SJSA1 (cell line): ENCODE measurements around the gene MPP1. TPM values are rescaled to one million over a fixed set of nuclear protein-coding genes. Genes with fewer than 3 reads are reported as not detected.

Source experiments
- DNase-seq, 2 experiments: peaks; one replicate each; pipeline ENCODE4 v3.0.0-alpha.2; 2015 to 2020; ENCODE audit warnings: low spot score in 2 of 2, low read depth in 1 of 2
- H3K27ac ChIP-seq: fragments of 250-450 bp; sonication (Bioruptor Pico); 2 replicates; pipeline ENCODE4 v1.5.1; 2020; ENCODE audit warnings: mild to moderate bottlenecking, moderate library complexity
- H3K27me3 ChIP-seq: fragments of 250-450 bp; sonication (Bioruptor Pico); replicated peaks from 2 replicates; pipeline ENCODE4 v1.5.1; 2020; ENCODE audit warnings: mild to moderate bottlenecking, moderate library complexity
- H3K36me3 ChIP-seq: fragments of 250-450 bp; sonication (Bioruptor Pico); 2 replicates; pipeline ENCODE4 v1.5.1; 2020; ENCODE audit warnings: mild to moderate bottlenecking
- H3K4me1 ChIP-seq: fragments of 250-450 bp; sonication (Bioruptor Pico); replicated peaks from 2 replicates; pipeline ENCODE4 v1.6.1; 2021; ENCODE audit warnings: mild to moderate bottlenecking
- H3K4me3 ChIP-seq: fragments of 250-450 bp; sonication (Bioruptor Pico); 2 replicates; pipeline ENCODE4 v1.5.1; 2020; ENCODE audit warnings: mild to moderate bottlenecking
- H3K9me3 ChIP-seq: fragments of 250-450 bp; sonication (Bioruptor Pico); replicated peaks from 2 replicates; pipeline ENCODE4 v1.5.1; 2020; ENCODE audit warnings: mild to moderate bottlenecking
- total RNA-seq: library from RNA; depleted of rRNA; stranded (reverse); fragments of >200 nt; shearing (Covaris generic); gene quantifications from 2 replicates; pipeline ENCODE4 v1.2.3, GENCODE V29; 2014

The MPP1 gene
- total RNA-seq, 1 experiment from 2014 or later, result 40.1 TPM

DNA sequence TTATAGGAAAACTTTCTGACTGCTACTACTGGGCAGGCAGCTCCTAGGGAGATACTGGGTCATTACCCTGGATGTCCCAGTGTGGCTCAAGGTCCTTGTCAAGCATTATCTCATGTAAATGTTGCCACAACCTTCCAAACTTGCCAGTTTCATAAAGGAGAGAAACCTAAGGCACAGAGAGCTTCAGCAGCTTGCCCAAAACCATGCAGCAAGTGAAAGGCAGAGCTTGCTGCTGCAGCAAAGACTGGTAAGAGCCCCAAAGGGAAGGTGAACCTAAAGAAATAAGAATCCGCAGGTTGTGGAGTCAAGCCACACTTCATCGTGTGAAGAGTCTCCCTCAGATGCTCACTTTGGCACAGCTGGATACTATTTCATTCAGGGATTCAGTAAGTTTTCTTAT is 2.3 kb downstream of the MPP1 start:
- Histone ChIP-seq H3K9me3 (no peaks in the 10 kb centered on the region), H3K4me1 (peaks cover 32% of the 10 kb centered on the region), H3K27ac (no peak overlapping the region), H3K36me3 (no peaks in the 10 kb centered on the region), H3K4me3 (no peak overlapping the region), H3K27me3 (no peaks in the 10 kb centered on the region)
- no peak for DNase-seq

GRCh38 chrX:154800478-154801210 is 4.6 kb downstream of the MPP1 start:
- H3K4me3 ChIP-seq, result no peak overlapping the region
- no peaks in the 10 kb centered on the region for H3K9me3 ChIP-seq
- peaks cover 42% of the 10 kb centered on the region for H3K4me1 ChIP-seq
- H3K27me3 ChIP-seq, result no peaks in the 10 kb centered on the region
- no peak for DNase-seq
- no peak overlapping the region for H3K27ac ChIP-seq
- H3K36me3 ChIP-seq, result no peaks in the 10 kb centered on the region

DNA sequence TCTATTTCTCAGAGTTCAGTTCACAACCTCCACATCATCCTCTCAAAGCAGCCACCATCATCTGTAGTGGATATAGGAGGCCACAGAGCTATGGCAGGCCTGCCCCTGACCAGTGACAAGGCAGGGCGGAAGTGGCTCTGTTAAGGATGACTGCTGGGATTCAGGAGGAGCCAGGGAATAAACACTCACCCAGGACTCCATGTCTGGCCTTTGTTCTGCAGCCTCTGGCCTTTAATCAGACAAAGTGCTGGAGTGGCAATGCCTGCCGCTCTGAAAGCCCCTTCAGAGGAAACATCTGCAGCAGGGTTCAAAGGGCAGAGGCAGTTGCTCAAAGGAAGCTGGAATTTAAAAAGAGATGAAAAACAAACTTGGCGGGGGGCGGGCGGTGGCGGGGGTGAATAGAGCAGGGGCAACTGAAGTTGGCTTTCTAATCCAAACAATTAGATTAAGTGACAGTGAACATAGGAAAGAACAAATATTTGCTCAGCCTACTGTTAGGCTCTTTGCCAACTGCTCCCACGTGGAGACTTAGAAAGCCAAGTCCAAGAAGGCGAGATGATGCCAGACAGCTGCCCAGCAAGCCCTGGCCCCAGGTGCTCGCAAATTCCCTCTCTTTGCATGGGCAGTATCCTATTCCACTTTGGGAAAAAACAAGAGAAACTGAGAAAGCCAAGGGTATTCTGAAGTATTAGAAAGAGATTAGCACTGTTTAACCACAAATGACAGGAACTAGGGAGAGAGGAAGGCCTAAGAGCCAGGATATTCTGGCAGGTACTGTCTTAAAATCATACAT is 5.5 kb downstream of the MPP1 start:
- H3K27ac ChIP-seq, result peak overlapping the region; percentile 91
- peak in 1 of 2 experiments; percentile 57 for DNase-seq
- H3K9me3 ChIP-seq, result no peaks in the 10 kb centered on the region
- no peaks in the 10 kb centered on the region for H3K27me3 ChIP-seq
- peaks cover 42% of the 10 kb centered on the region for H3K4me1 ChIP-seq
- no peak overlapping the region for H3K4me3 ChIP-seq
- H3K36me3 ChIP-seq, result no peaks in the 10 kb centered on the region

DNA sequence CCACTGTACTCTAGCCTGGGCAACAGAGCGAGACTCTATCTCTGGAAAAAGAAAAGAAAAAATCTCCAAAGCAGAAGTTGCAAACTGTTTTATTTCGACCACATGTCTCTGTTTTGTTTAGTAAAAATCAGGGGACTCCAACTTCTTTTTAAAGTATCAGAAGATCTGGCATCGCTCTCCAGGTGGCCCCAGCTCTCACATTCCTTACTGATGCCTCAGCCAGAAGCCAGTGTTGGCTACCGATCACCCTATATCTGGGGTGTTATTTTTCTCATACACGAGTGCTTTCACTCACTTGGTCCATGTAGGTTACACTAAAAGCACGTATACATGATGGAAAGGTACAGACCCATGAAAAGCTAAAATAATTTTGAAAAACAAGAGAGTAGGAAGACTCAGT is 8.3 kb downstream of the MPP1 start:
- Histone ChIP-seq H3K27me3 (no peaks in the 10 kb centered on the region), H3K9me3 (no peaks in the 10 kb centered on the region), H3K4me3 (no peak overlapping the region), H3K36me3 (no peaks in the 10 kb centered on the region), H3K27ac (0 out of 2 replicates have a peak overlapping the region, but pooled peaks have one; percentile 11), H3K4me1 (peaks cover 37% of the 10 kb centered on the region)
- DNase-seq, result peak in 1 of 2 experiments; percentile 23

GRCh38 chrX:154795016-154795415 is 10.3 kb downstream of the MPP1 start:
- H3K9me3 ChIP-seq, result no peaks in the 10 kb centered on the region
- DNase-seq, result no peak
- no peak overlapping the region for H3K4me3 ChIP-seq
- H3K36me3 ChIP-seq, result no peaks in the 10 kb centered on the region
- H3K27me3 ChIP-seq, result no peaks in the 10 kb centered on the region
- no peak overlapping the region for H3K27ac ChIP-seq
- H3K4me1 ChIP-seq, result peaks cover 31% of the 10 kb centered on the region

DNA sequence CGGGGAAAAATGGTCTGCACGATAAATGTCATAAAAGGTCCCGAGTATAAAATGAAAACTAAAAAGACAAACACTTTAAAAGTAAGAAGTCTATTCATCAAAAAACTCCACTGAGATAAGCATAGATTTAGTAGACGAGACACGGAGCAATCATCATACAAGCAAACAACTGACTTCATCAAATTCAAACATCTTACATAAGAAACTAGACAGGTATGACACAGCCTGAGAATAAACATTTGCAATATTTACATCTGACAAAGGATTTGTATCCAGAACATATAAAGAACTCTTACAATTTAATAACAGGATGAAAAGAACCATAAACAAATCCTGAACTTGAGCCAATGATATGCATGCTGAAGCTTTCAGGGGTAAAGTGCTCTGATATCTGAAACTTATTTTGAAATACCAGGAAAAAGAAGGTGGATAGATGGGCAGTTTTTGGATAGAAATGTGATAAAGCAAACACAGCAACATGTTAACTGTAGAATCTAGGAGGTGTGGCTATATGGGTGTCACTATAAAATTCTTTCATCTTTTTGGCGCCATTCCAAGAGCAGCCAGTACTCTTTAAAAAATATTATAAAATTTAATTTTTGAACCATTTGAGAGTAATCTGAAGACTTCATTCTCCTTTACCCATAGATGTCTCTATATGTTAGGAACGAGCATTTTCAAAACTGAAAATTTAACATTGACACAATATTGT is 12.0 kb downstream of the MPP1 start:
- H3K9me3 ChIP-seq, result no peaks in the 10 kb centered on the region
- H3K4me1 ChIP-seq, result peaks cover 14% of the 10 kb centered on the region
- H3K27me3 ChIP-seq, result no peaks in the 10 kb centered on the region
- no peak overlapping the region for H3K27ac ChIP-seq
- H3K4me3 ChIP-seq, result no peak overlapping the region
- no peaks in the 10 kb centered on the region; the same call in 1 of the 2 replicates for H3K36me3 ChIP-seq
- no peak for DNase-seq

DNA sequence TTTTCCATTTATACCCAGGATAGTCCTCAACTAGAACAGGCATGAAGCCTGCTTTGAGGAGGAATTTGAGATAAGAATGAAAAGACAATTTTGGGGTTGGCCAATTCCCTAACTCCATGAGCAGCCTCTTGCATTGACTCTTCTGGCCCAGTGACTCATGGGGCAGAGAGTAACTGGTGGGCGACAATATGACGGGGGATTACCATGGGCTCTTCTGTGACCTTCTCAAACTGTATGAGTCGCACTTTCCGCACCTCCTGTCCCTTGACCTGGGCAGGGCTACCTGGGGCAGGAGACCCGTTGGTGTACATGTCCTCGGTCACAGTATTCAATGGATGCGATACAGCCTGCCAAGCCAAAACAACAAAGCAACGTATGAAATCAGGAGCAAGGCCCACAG is 13.3 kb downstream of the MPP1 start:
- Histone ChIP-seq H3K27me3 (no peaks in the 10 kb centered on the region), H3K27ac (no peak overlapping the region), H3K36me3 (no peaks in the 10 kb centered on the region; the same call in 1 of the 2 replicates), H3K9me3 (no peaks in the 10 kb centered on the region), H3K4me3 (no peak overlapping the region), H3K4me1 (peaks cover 6% of the 10 kb centered on the region)
- DNase-seq, result no peak

DNA sequence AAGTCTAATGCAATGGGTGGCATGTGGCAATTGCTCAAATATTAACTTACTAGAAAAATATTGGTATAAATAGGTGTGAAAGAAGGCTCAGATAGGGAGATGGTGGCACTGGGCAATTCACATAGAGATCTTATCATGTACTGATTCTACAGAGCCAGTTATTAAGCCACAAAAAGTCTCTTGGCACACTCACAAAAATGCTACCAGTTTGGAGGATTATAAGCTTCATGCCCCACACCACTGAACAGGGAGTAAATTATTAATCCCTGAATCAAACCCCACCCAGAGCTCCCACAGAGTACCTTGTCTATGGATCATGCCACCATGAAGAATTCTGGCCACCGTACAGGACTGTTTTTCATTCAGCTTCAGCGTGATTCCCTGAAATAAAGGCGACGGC is 13.8 kb downstream of the MPP1 start:
- no peak overlapping the region for H3K27ac ChIP-seq
- H3K27me3 ChIP-seq, result no peaks in the 10 kb centered on the region
- DNase-seq, result no peak
- no peaks in the 10 kb centered on the region for H3K9me3 ChIP-seq
- no peak overlapping the region for H3K4me3 ChIP-seq
- H3K36me3 ChIP-seq, result no peaks in the 10 kb centered on the region; the same call in 1 of the 2 replicates
- H3K4me1 ChIP-seq, result peaks cover 1% of the 10 kb centered on the region

DNA sequence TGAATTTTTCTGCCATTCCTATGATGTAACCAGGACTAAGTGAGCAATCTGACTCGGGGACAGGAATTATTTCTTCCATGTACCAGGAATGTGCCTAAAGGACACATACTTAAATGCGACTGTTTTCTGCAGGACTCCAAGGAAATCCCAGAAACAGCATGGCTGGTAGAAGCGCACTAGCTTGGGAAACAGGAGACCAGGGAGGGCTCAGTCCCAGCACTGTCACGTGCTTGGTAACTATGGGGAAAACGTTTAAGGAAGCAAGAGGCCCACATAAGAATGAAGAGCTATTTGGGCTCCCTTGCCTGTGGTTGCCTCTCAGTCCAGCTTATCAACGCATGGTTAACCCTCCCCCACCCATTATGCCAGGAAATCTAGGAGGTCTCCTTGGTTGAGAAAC is 19.6 kb downstream of the MPP1 start:
- H3K9me3 ChIP-seq, result no peaks in the 10 kb centered on the region
- DNase-seq, result no peak

DNA sequence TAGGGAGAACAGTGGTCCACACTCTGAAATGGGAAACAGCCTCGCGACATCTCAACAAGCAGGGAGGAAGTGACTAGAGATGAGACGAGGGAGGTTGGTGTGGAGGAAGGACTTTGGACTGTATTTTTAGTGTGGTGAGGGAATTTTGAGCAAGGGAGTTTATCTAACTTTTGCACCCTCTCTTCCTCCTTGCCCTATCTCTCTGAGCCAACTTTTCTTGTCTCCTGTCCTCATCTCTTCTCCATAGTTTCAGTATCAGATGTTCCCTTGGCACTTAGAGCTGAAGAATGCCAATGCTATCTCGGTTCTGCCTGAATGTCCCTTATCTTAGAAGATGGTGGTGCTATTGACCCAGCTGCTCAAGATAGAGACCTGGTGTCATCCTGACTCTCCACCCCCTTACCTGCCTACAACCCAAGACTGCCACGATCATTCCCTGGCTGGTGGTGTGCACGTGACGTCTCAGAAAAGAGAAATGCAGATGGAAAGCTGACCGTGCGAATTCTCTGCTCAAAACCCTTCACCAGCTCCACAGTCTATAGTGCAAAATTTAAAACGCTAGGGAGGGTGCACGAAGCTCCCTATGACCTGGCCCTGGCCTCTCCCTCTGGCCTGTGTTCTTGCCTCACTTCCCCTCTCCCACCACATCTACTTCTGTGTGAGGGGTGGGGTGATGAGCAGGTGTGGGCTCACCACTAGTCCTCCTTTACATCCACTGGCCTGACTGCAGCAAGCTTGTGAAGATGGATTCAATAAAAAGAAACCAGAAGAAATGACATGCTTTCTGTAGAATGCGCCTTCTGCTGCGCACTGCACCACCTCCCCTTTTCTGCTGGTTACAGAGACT is 20.9 kb downstream of the MPP1 start:
- Histone ChIP-seq H3K27me3 (no peaks in the 10 kb centered on the region), H3K4me3 (no peak overlapping the region), H3K4me1 (no peaks in the 10 kb centered on the region), H3K36me3 (no peaks in the 10 kb centered on the region; the same call in 1 of the 2 replicates), H3K27ac (no peak overlapping the region), H3K9me3 (no peaks in the 10 kb centered on the region)
- no peak for DNase-seq

More for the DNA sequence above, 19.6 kb downstream of the MPP1 start:
- no peak overlapping the region for H3K4me3 ChIP-seq
- H3K4me1 ChIP-seq, result no peaks in the 10 kb centered on the region
- no peaks in the 10 kb centered on the region; the same call in 1 of the 2 replicates for H3K36me3 ChIP-seq
- H3K27ac ChIP-seq, result no peak overlapping the region
- H3K27me3 ChIP-seq, result no peaks in the 10 kb centered on the region

- Histone ChIP-seq H3K9me3 (no peaks in the 10 kb centered on the region), H3K27me3 (no peaks in the 10 kb centered on the region), H3K4me3 (no peak overlapping the region)
These were observed 24.3 kb downstream of the MPP1 start for GRCh38 chrX:154780968-154781367.

GRCh38 chrX:154779261-154779660 is 26.0 kb downstream of the MPP1 start:
- no peak overlapping the region for H3K27ac ChIP-seq

More at GRCh38 chrX:154780968-154781367, 24.3 kb downstream of the MPP1 start:
- Histone ChIP-seq H3K4me1 (no peaks in the 10 kb centered on the region), H3K27ac (no peak overlapping the region), H3K36me3 (peaks cover 14% of the 10 kb centered on the region)
- no peak for DNase-seq

GRCh38 chrX:154776753-154777152 is 28.5 kb downstream of the MPP1 start:
- Histone ChIP-seq H3K27ac (no peak overlapping the region), H3K4me3 (no peak overlapping the region), H3K36me3 (peaks cover 49% of the 10 kb centered on the region)

More at GRCh38 chrX:154779261-154779660, 26.0 kb downstream of the MPP1 start:
- H3K4me1 ChIP-seq, result no peaks in the 10 kb centered on the region
- no peaks in the 10 kb centered on the region for H3K9me3 ChIP-seq
- no peak overlapping the region for H3K4me3 ChIP-seq
- DNase-seq, result no peak
- no peaks in the 10 kb centered on the region for H3K27me3 ChIP-seq
- peaks cover 31% of the 10 kb centered on the region for H3K36me3 ChIP-seq

More at GRCh38 chrX:154776753-154777152, 28.5 kb downstream of the MPP1 start:
- Histone ChIP-seq H3K9me3 (no peaks in the 10 kb centered on the region), H3K4me1 (no peaks in the 10 kb centered on the region), H3K27me3 (no peaks in the 10 kb centered on the region)
- DNase-seq, result no peak
